Trophoblast cell (in vitro differentiated cells and primary cell): ENCODE results near the gene FAAP100.

Experiments
- DNase-seq, 2 donors: peaks; one replicate each; pipeline ENCODE4 v3.0.0-alpha.2; 2016
- H2AFZ ChIP-seq: 2 replicates; pipeline ENCODE4 v1.6.1; 2013; ENCODE audit warnings: low read length, moderate library complexity, mild to moderate bottlenecking; ENCODE audit not compliant: insufficient read depth, poor library complexity
- H2AK5ac ChIP-seq: 2 replicates; pipeline ENCODE4 v1.6.1; 2013; ENCODE audit warnings: mild to moderate bottlenecking, low read length
- H2BK120ac ChIP-seq: 2 replicates; pipeline ENCODE4 v1.6.1; 2013; ENCODE audit warnings: low read length, mild to moderate bottlenecking, moderate library complexity; ENCODE audit not compliant: insufficient read depth, poor library complexity
- H2BK12ac ChIP-seq: 2 replicates; pipeline ENCODE4 v1.6.1; 2013; ENCODE audit warnings: mild to moderate bottlenecking, low read length, moderate library complexity
- H2BK5ac ChIP-seq: 2 replicates; pipeline ENCODE4 v1.6.1; 2013; ENCODE audit warnings: low read length, low read depth, moderate library complexity, mild to moderate bottlenecking; ENCODE audit not compliant: poor library complexity
- H3K14ac ChIP-seq: 2 replicates; pipeline ENCODE4 v1.6.1; 2013; ENCODE audit warnings: mild to moderate bottlenecking, low read length
- H3K18ac ChIP-seq: 2 replicates; pipeline ENCODE4 v1.6.1; 2013; ENCODE audit warnings: mild to moderate bottlenecking, low read length
- H3K23ac ChIP-seq: 2 replicates; pipeline ENCODE4 v1.6.1; 2013; ENCODE audit warnings: low read length
- H3K27ac ChIP-seq: 2 replicates; pipeline ENCODE4 v1.5.1; 2013; ENCODE audit warnings: low read depth, mild to moderate bottlenecking, inconsistent platforms, low read length, moderate library complexity
- H3K27me3 ChIP-seq: 2 replicates; pipeline ENCODE4 v1.6.1; 2013; ENCODE audit warnings: inconsistent platforms, mild to moderate bottlenecking, low read length, moderate library complexity; ENCODE audit not compliant: insufficient read depth
- H3K36me3 ChIP-seq, 2 experiments: 1 replicate in 1 of 2; 2 replicates in 1 of 2; pipeline ENCODE4 v1.6.1; 2013; ENCODE audit warnings: low read length in 2 of 2, mild to moderate bottlenecking in 2 of 2, moderate library complexity in 1 of 2; ENCODE audit not compliant: insufficient read depth in 2 of 2, control insufficient read depth in 1 of 2
- H3K4ac ChIP-seq: 2 replicates; pipeline ENCODE4 v1.6.1; 2013; ENCODE audit warnings: low read depth, mild to moderate bottlenecking, low read length, moderate library complexity
- H3K4me1 ChIP-seq, 2 experiments: 1 replicate in 1 of 2; 2 replicates in 1 of 2; pipeline ENCODE4 v1.6.1; 2013; ENCODE audit warnings: low read length in 2 of 2, mild to moderate bottlenecking in 2 of 2, moderate library complexity in 1 of 2; ENCODE audit not compliant: insufficient read depth in 2 of 2, control insufficient read depth in 1 of 2
- H3K4me2 ChIP-seq: 2 replicates; pipeline ENCODE4 v1.6.1; 2013; ENCODE audit warnings: inconsistent platforms, mild to moderate bottlenecking, low read length, moderate library complexity
- H3K4me3 ChIP-seq: 2 replicates; pipeline ENCODE4 v1.5.1; 2013; ENCODE audit warnings: mild to moderate bottlenecking, low read depth, low read length, inconsistent platforms
- H3K79me1 ChIP-seq: one replicate; pipeline ENCODE4 v1.6.1; 2013; ENCODE audit warnings: low read length
- H3K79me2 ChIP-seq: 2 replicates; pipeline ENCODE4 v1.6.1; 2013; ENCODE audit warnings: low read length, mild to moderate bottlenecking; ENCODE audit not compliant: control insufficient read depth, insufficient read depth, poor library complexity
- H3K9ac ChIP-seq: 2 replicates; pipeline ENCODE4 v1.6.1; 2013; ENCODE audit warnings: mild to moderate bottlenecking, low read length
- H3K9me3 ChIP-seq: 2 replicates; pipeline ENCODE4 v1.6.1; 2013; ENCODE audit warnings: low read depth, mild to moderate bottlenecking, control low read depth, inconsistent platforms, low read length; ENCODE audit not compliant: insufficient read depth
- H4K12ac ChIP-seq: 2 replicates; pipeline ENCODE4 v1.6.1; 2013; ENCODE audit warnings: low read depth, mild to moderate bottlenecking, low read length, moderate library complexity
- H4K8ac ChIP-seq: 2 replicates; pipeline ENCODE4 v1.6.1; 2013; ENCODE audit warnings: low read depth, mild to moderate bottlenecking, low read length, moderate library complexity
- H4K91ac ChIP-seq: one replicate; pipeline ENCODE4 v1.6.1; 2013; ENCODE audit warnings: low read depth, mild to moderate bottlenecking, low read length, moderate library complexity
- WGBS: extraction: QIAGEN DNeasy Blood & Tissue Kit; methylation state at CpG from one replicate; pipeline ENCODE4 v1.1.7; 2013; ENCODE audit warnings: missing lambda C conversion rate; ENCODE audit not compliant: insufficient read length, insufficient coverage; ENCODE audit errors: extremely low coverage; 5-methylcytosine and 5-hydroxymethylcytosine counted together

Gene FAAP100

GRCh38 chr17:81492202-81492601 lies 60.0 kb downstream of the FAAP100 start:
- no peak overlapping the region for H4K12ac ChIP-seq
- H3K9me3 ChIP-seq = peaks cover 2% of the 10 kb centered on the region
- H4K91ac ChIP-seq = no peak overlapping the region
- no peak overlapping the region for H3K23ac ChIP-seq
- no CpG with 5 or more reads among the region's 18 CpGs for WGBS
- peaks cover 7% of the 10 kb centered on the region for H3K79me1 ChIP-seq
- no peaks in the 10 kb centered on the region for H3K36me3 ChIP-seq
- H2BK12ac ChIP-seq = no peak overlapping the region
- H3K9ac ChIP-seq = no peak overlapping the region
- H2BK5ac ChIP-seq = no peak overlapping the region
- H4K8ac ChIP-seq = no peak overlapping the region
- H3K4me1 ChIP-seq = peaks cover 7 to 11% of the 10 kb centered on the region in 2 experiments
- H2BK120ac ChIP-seq = no peak overlapping the region
- peaks cover 5% of the 10 kb centered on the region for H3K27me3 ChIP-seq
- no peak overlapping the region for H3K27ac ChIP-seq
- no peak overlapping the region for H3K4ac ChIP-seq
- no peak overlapping the region for H3K18ac ChIP-seq
- H3K14ac ChIP-seq = no peak overlapping the region
- H3K4me2 ChIP-seq = no peak overlapping the region
- no peak overlapping the region for H3K4me3 ChIP-seq
- no peak overlapping the region for H2AFZ ChIP-seq
- no peak overlapping the region for H2AK5ac ChIP-seq
- peaks cover 4% of the 10 kb centered on the region for H3K79me2 ChIP-seq
- no peak for DNase-seq

GRCh38 chr17:81491761-81492160 lies 60.4 kb downstream of the FAAP100 start:
- Histone ChIP-seq H3K9ac (no peak overlapping the region), H2BK120ac (no peak overlapping the region), H2AFZ (no peak overlapping the region), H4K91ac (no peak overlapping the region), H3K36me3 (no peaks in the 10 kb centered on the region), H3K27ac (no peak overlapping the region), H3K9me3 (peaks cover 2% of the 10 kb centered on the region), H3K79me1 (peaks cover 7% of the 10 kb centered on the region), H3K4ac (no peak overlapping the region), H2BK5ac (no peak overlapping the region), H3K27me3 (peaks cover 5% of the 10 kb centered on the region), H2BK12ac (no peak overlapping the region), H3K79me2 (peaks cover 4% of the 10 kb centered on the region), H3K23ac (no peak overlapping the region), H4K8ac (no peak overlapping the region), H3K4me1 (peaks cover 7 to 11% of the 10 kb centered on the region in 2 experiments), H3K4me2 (no peak overlapping the region), H3K18ac (no peak overlapping the region), H4K12ac (no peak overlapping the region), H2AK5ac (no peak overlapping the region), H3K4me3 (no peak overlapping the region), H3K14ac (no peak overlapping the region)
- no CpG with 5 or more reads among the region's 5 CpGs for WGBS
- no peak for DNase-seq

GRCh38 chr17:81491181-81491581 lies 61.0 kb downstream of the FAAP100 start:
- Histone ChIP-seq H2AFZ (no peak overlapping the region), H4K12ac (no peak overlapping the region), H3K4me1 (peaks cover 7 to 11% of the 10 kb centered on the region in 2 experiments), H3K27ac (no peak overlapping the region), H3K9ac (no peak overlapping the region), H3K79me1 (peaks cover 7% of the 10 kb centered on the region), H3K9me3 (peaks cover 2% of the 10 kb centered on the region), H3K4me3 (no peak overlapping the region), H4K8ac (no peak overlapping the region), H4K91ac (no peak overlapping the region), H2BK5ac (no peak overlapping the region), H3K36me3 (no peaks in the 10 kb centered on the region), H3K4ac (no peak overlapping the region), H2AK5ac (no peak overlapping the region), H3K23ac (no peak overlapping the region), H3K14ac (no peak overlapping the region), H2BK120ac (no peak overlapping the region), H3K4me2 (no peak overlapping the region), H3K18ac (no peak overlapping the region), H2BK12ac (no peak overlapping the region), H3K27me3 (peaks cover 5% of the 10 kb centered on the region), H3K79me2 (peaks cover 4% of the 10 kb centered on the region)
- DNase-seq = no peak
- no CpG with 5 or more reads among the region's 5 CpGs for WGBS

DNA sequence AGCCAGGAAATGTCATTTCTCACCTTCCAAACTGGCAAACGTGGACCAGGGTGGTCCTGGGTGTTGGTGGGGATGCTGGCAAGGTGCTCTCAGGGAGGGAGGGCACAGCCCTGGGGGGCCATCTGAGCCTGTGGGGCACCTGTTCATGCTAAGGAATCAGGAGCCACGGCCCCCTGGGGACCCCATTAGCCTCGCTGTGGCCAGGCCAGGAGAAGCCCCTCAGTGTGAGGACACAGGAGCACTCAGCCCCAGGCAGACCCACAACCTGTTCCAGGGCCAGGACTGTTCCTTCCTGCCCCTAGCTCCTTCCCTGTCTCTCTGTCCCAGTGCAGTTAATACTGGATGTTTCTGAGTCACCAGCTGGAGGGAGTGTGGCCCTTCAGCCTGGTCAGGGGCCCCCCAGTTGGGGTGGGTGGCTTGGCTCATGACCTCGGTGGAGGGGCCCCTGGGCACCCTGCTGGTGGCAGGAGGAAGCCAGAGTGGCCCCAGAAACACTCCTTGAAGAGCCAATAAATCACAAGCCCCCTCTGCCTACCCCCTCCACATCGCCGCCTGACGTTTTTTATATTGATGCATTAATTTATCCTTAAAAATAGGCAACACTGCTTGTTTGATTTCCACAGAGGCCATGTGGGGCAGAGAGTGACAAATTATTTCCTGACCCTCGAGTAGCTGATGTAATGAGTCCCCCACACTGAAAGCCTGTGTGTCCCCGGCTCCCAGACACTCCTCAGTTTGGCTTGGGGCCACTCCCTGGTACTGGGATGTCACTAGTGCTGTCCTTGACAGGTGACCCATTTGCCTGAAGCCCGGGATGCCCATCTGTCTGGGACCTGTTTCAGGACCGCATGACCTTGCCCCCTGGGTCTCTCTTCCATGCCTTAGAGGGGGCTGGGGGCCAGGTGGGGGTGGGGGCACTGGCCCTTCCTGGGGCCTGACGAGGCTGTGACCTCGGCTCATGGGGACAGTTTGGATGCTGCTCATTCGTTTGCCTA lies 61.9 kb downstream of the FAAP100 start:
- Histone ChIP-seq H2BK5ac (no peak overlapping the region), H2AFZ (no peak overlapping the region), H3K27ac (no peak overlapping the region), H3K23ac (no peak overlapping the region), H3K18ac (no peak overlapping the region), H3K27me3 (peaks cover 5% of the 10 kb centered on the region), H2AK5ac (no peak overlapping the region), H4K12ac (no peak overlapping the region), H3K4me3 (peak overlapping the region; percentile 28), H3K4ac (no peak overlapping the region), H4K91ac (no peak overlapping the region), H3K9me3 (peaks cover 2% of the 10 kb centered on the region), H3K79me2 (peaks cover 4% of the 10 kb centered on the region), H3K4me1 (peaks cover 7 to 11% of the 10 kb centered on the region in 2 experiments), H3K4me2 (no peak overlapping the region), H2BK12ac (peak overlapping the region; percentile 25), H3K14ac (no peak overlapping the region), H3K79me1 (peaks cover 7% of the 10 kb centered on the region), H3K9ac (no peak overlapping the region), H3K36me3 (no peaks in the 10 kb centered on the region), H2BK120ac (no peak overlapping the region), H4K8ac (no peak overlapping the region)
- DNase-seq = no peak
- no CpG with 5 or more reads among the region's 14 CpGs for WGBS
